ENCODE measurements around the gene RAB19. TPM values are rescaled to one million over a fixed set of nuclear protein-coding genes. Genes with fewer than 3 reads are reported as not detected.

RAB19 gene
- total RNA-seq, 2 donors from 2014 or later = 18.8 to 22.7 TPM

DNA sequence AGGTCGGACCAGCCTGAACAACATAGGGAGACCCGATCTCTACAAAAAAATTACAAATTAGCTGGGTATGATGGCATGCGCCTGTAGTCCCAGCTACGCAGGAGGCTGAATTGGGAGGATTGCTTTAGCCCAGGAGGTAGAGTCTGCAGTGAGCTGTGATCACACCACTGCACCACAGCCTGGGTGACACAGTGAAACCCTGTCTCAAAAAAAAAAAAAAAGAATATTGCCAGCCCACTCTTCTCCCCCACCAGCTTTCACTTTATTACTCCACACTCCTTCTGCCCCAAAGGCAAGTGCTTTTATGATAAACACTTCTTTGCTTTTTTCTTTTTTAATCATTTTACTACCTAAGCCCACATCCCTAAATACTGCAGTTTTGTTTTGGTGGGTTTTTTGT, 14.8 kb downstream of the RAB19 start:
- Histone ChIP-seq H3K4me3 (no peak overlapping the region), H3K36me3 (no peaks in the 10 kb centered on the region), H3K9ac (ENCODE audit: low read depth in 2 of 2, low read length in 2 of 2) (no peak overlapping the region), H3K27ac (no peak overlapping the region), H3K9me3 (no peaks in the 10 kb centered on the region), H3K27me3 (no peaks in the 10 kb centered on the region), H3K4me1 (no peaks in the 10 kb centered on the region)
- DNase-seq = no peak
- TF ChIP-seq, protein P1, sequence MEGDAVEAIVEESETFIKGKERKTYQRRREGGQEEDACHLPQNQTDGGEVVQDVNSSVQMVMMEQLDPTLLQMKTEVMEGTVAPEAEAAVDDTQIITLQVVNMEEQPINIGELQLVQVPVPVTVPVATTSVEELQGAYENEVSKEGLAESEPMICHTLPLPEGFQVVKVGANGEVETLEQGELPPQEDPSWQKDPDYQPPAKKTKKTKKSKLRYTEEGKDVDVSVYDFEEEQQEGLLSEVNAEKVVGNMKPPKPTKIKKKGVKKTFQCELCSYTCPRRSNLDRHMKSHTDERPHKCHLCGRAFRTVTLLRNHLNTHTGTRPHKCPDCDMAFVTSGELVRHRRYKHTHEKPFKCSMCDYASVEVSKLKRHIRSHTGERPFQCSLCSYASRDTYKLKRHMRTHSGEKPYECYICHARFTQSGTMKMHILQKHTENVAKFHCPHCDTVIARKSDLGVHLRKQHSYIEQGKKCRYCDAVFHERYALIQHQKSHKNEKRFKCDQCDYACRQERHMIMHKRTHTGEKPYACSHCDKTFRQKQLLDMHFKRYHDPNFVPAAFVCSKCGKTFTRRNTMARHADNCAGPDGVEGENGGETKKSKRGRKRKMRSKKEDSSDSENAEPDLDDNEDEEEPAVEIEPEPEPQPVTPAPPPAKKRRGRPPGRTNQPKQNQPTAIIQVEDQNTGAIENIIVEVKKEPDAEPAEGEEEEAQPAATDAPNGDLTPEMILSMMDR (IDR thresholded peaks at IDR 0.05) = no peak
- intact Hi-C loops (cut with DNase I) = no loop called here

DNA sequence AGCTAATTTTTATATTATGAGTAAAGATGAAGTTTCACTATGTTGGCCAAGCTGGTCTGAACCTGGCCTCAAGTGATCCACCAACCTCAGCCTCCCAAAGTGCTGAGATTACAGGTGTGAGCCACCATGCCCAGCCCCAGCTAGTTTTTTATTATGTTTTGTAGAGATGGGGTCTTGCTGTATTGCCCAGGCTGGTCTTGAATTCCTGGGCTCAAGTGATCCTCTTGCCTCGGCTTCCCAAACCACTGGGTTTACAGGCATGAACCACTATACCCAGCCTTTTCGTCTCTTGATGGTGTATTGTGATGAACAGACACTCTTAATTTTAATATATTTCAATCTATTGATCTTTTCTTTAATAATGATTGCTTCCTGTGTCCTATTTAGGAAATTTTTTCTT, 17.7 kb downstream of the RAB19 start:
- Histone ChIP-seq H3K4me3 (no peak overlapping the region), H3K27ac (no peak overlapping the region), H3K9me3 (no peaks in the 10 kb centered on the region), H3K4me1 (no peaks in the 10 kb centered on the region), H3K36me3 (no peaks in the 10 kb centered on the region), H3K27me3 (no peaks in the 10 kb centered on the region), H3K9ac (ENCODE audit: low read depth in 2 of 2, low read length in 2 of 2) (no peak overlapping the region)
- DNase-seq = no peak
- TF ChIP-seq, protein P1 (IDR thresholded peaks at IDR 0.05) = no peak
- intact Hi-C loops (cut with DNase I) = no loop called here

GRCh38 chr7:140423501-140423900, 19.6 kb downstream of the RAB19 start:
- intact Hi-C loops (cut with DNase I) = no loop called here
- Histone ChIP-seq H3K36me3 (no peaks in the 10 kb centered on the region), H3K27me3 (no peaks in the 10 kb centered on the region), H3K27ac (no peak overlapping the region), H3K4me3 (no peak overlapping the region), H3K9ac (ENCODE audit: low read depth in 2 of 2, low read length in 2 of 2) (no peak overlapping the region), H3K4me1 (no peaks in the 10 kb centered on the region), H3K9me3 (no peaks in the 10 kb centered on the region)
- TF ChIP-seq, protein P1 (IDR thresholded peaks at IDR 0.05) = no peak
- no peak for DNase-seq

- Histone ChIP-seq H3K27ac (no peak overlapping the region), H3K4me1 (no peaks in the 10 kb centered on the region), H3K27me3 (no peaks in the 10 kb centered on the region), H3K4me3 (no peak overlapping the region), H3K9ac (ENCODE audit: low read depth in 2 of 2, low read length in 2 of 2) (no peak overlapping the region), H3K36me3 (no peaks in the 10 kb centered on the region), H3K9me3 (no peaks in the 10 kb centered on the region)
- intact Hi-C loops (cut with DNase I) = no loop called here
- DNase-seq = no peak
- TF ChIP-seq, protein P1 (IDR thresholded peaks at IDR 0.05) = no peak
Observed at GRCh38 chr7:140425718-140426117, 21.9 kb downstream of the RAB19 start.

DNA sequence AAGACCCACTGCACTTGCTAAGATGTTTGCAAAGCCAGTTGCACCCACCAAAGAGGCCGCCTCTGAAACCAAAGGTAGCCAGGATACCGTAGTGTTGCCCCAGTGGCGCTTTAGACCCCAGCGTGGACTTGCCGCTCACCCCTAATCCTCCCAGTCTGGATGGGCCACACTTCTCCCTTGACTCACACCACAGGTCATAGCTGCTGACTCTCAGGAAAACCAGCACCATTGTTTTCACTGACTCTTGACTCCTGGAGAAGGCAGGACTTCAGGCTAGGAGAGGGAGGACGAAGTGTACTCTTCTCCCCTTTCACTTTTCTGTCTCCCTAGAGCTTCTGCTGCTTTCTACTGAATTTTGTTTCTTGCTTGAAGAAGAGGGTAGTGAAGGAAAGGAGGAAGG, 22.3 kb downstream of the RAB19 start:
- Histone ChIP-seq H3K27ac (no peak overlapping the region), H3K9me3 (no peaks in the 10 kb centered on the region), H3K9ac (ENCODE audit: low read depth in 2 of 2, low read length in 2 of 2) (no peak overlapping the region), H3K36me3 (no peaks in the 10 kb centered on the region), H3K4me1 (no peaks in the 10 kb centered on the region), H3K27me3 (no peaks in the 10 kb centered on the region), H3K4me3 (no peak overlapping the region)
- TF ChIP-seq, protein P1 (IDR thresholded peaks at IDR 0.05) = no peak
- intact Hi-C loops (cut with DNase I) = no loop called here
- no peak for DNase-seq

DNA sequence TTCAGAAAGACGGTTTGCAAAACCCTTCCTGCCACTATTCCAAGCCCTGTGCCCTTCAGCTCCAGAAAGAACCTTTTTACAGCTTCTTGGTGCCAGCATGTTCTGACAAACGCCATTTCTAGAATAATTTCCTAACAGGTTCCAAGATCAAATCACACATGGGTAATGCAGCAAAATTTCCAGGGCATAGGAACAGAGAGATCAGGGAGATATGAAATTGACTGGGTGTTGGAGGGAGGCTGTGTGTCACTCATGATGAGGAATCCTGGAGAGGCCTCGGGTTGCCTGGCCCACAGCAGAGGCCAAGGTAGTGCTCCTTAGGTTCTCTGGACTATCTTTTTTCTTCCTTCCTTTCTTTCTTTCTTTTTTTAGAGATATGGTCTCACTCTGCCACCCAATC, 29.5 kb downstream of the RAB19 start:
- H3K27me3 ChIP-seq = no peaks in the 10 kb centered on the region
- no peak overlapping the region for H3K4me3 ChIP-seq
- intact Hi-C loops (cut with DNase I) = no loop called here
- no peak overlapping the region for H3K9ac ChIP-seq (ENCODE audit: low read depth in 2 of 2, low read length in 2 of 2)
- H3K4me1 ChIP-seq = no peaks in the 10 kb centered on the region
- H3K27ac ChIP-seq = no peak overlapping the region
- no peaks in the 10 kb centered on the region for H3K36me3 ChIP-seq
- no peak for DNase-seq
- TF ChIP-seq, protein P1 (IDR thresholded peaks at IDR 0.05) = no peak
- no peaks in the 10 kb centered on the region for H3K9me3 ChIP-seq
